ENCODE data around the gene AMBRA1. TPM values are rescaled to one million over a fixed set of nuclear protein-coding genes. Genes with fewer than 3 reads are reported as not detected.
A peak's percentile ranks its signal among the peaks of the same experiment; 100 is the strongest.

AMBRA1 gene
- total RNA-seq, 2 donors from 2014 or later = 56.2 to 60.7 TPM

- Histone ChIP-seq H3K9me3 (no peaks in the 10 kb centered on the region), H3K36me3 (no peaks in the 10 kb centered on the region), H3K27me3 (replicated peaks; ENCODE audit: insufficient read depth) (no peaks in the 10 kb centered on the region), H3K4me1 (replicated peaks) (peaks cover 7% of the 10 kb centered on the region), H3K4me3 (no peak overlapping the region), H3K27ac (no peak overlapping the region)
- no peak for DNase-seq (ENCODE audit: low spot score)
- TF ChIP-seq POLR2A (IDR thresholded peaks at IDR 0.05) = no peak
- TF ChIP-seq, protein P1, sequence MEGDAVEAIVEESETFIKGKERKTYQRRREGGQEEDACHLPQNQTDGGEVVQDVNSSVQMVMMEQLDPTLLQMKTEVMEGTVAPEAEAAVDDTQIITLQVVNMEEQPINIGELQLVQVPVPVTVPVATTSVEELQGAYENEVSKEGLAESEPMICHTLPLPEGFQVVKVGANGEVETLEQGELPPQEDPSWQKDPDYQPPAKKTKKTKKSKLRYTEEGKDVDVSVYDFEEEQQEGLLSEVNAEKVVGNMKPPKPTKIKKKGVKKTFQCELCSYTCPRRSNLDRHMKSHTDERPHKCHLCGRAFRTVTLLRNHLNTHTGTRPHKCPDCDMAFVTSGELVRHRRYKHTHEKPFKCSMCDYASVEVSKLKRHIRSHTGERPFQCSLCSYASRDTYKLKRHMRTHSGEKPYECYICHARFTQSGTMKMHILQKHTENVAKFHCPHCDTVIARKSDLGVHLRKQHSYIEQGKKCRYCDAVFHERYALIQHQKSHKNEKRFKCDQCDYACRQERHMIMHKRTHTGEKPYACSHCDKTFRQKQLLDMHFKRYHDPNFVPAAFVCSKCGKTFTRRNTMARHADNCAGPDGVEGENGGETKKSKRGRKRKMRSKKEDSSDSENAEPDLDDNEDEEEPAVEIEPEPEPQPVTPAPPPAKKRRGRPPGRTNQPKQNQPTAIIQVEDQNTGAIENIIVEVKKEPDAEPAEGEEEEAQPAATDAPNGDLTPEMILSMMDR (IDR thresholded peaks at IDR 0.05) = no peak
- no peak for TF ChIP-seq POLR2AphosphoS5 (IDR thresholded peaks at IDR 0.05)
- intact Hi-C loops (cut with DNase I) = no loop called here
These were observed 103.2 kb downstream of the AMBRA1 start for GRCh38 chr11:46490666-46491065.

DNA sequence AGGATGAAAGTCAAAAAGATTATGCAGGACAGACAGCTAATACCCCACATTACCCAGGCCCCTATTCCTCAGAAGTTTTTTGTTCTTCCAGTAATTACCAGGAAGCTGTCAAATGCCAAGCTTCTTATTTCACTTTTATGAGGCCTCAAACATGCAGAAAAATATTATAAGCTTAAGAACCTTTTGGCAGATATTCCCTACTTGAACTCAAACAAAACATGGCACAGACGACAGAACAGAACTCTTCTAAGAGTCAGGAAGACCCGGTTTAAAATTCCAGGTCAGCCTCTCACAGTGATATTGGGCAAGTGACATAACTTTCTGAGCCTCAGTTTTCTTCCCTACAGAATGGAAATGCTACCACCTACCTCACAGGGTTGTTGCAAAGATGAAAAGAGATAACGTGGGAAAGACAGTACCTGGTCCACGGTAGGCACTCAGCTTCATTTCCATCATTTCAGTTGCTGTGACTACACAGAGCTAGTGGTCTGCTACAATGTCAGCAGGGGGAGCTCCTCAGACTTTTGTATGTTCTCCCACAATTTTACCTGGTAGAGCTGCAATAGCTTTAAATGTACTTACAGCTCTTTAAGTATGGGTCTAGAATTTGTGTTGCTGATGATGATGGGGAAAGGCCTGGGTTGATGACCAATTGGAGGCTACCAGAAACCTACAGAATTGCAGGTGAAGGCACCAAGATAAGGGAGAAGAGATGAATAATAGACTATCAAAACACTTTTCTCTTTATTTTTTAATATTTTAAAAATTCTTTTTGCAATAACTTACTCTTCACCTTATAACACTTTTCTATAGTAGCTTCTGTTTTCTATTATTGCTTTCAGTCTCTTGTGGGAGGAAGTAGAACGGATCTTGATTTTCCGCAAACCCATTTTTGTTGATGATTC, 103.9 kb downstream of the AMBRA1 start:
- no peaks in the 10 kb centered on the region for H3K36me3 ChIP-seq
- 52% methylated on average over 6 of the region's 6 CpGs for WGBS
- TF ChIP-seq POLR2AphosphoS5 (IDR thresholded peaks at IDR 0.05) = no peak
- TF ChIP-seq, protein P1 (IDR thresholded peaks at IDR 0.05) = peak in 1 of 4 experiments; percentile 22
- no peak overlapping the region for H3K27ac ChIP-seq
- H3K4me1 ChIP-seq (replicated peaks) = peaks cover 7% of the 10 kb centered on the region
- intact Hi-C loops (cut with DNase I) = no loop called here
- H3K9me3 ChIP-seq = no peaks in the 10 kb centered on the region
- H3K27me3 ChIP-seq (replicated peaks; ENCODE audit: insufficient read depth) = no peaks in the 10 kb centered on the region
- DNase-seq (ENCODE audit: low spot score) = no peak
- H3K4me3 ChIP-seq = no peak overlapping the region

- no peaks in the 10 kb centered on the region for H3K36me3 ChIP-seq
- no peaks in the 10 kb centered on the region for H3K9me3 ChIP-seq
- 61% methylated on average over 4 of the region's 4 CpGs for WGBS
- no peak overlapping the region for H3K27ac ChIP-seq
- no peak for DNase-seq (ENCODE audit: low spot score)
- H3K4me3 ChIP-seq = no peak overlapping the region
- TF ChIP-seq POLR2A (IDR thresholded peaks at IDR 0.05) (no peak), POLR2AphosphoS5 (IDR thresholded peaks at IDR 0.05) (no peak)
- TF ChIP-seq, protein P1 (IDR thresholded peaks at IDR 0.05) = no peak
- peaks cover 7% of the 10 kb centered on the region for H3K4me1 ChIP-seq (replicated peaks)
- intact Hi-C loops (cut with DNase I) = no loop called here
- H3K27me3 ChIP-seq (replicated peaks; ENCODE audit: insufficient read depth) = no peaks in the 10 kb centered on the region
These were observed 107.9 kb downstream of the AMBRA1 start for GRCh38 chr11:46485856-46486443.

GRCh38 chr11:46484101-46484500, 109.7 kb downstream of the AMBRA1 start:
- Histone ChIP-seq H3K27ac (no peak overlapping the region), H3K27me3 (replicated peaks; ENCODE audit: insufficient read depth) (no peaks in the 10 kb centered on the region), H3K9me3 (no peaks in the 10 kb centered on the region), H3K4me1 (replicated peaks) (no peaks in the 10 kb centered on the region), H3K4me3 (no peak overlapping the region), H3K36me3 (no peaks in the 10 kb centered on the region)
- TF ChIP-seq POLR2AphosphoS5 (IDR thresholded peaks at IDR 0.05) (no peak), POLR2A (IDR thresholded peaks at IDR 0.05) (no peak)
- TF ChIP-seq, protein P1 (IDR thresholded peaks at IDR 0.05) = no peak
- intact Hi-C loops (cut with DNase I) = no loop called here
- DNase-seq (ENCODE audit: low spot score) = no peak

Measured in prostate gland (tissue), 2 donors.